IPS-18c (cell line): ENCODE results near the gene LINS1.

Experiments
- H3K4me3 ChIP-seq: 2 replicates; pipeline ENCODE4 v1.7.0; 2013; ENCODE audit warnings: low read depth, mild to moderate bottlenecking, low read length, moderate library complexity; ENCODE audit not compliant: insufficient read depth
- H3K9me3 ChIP-seq: one replicate; pipeline ENCODE4 v1.6.1; 2013; ENCODE audit warnings: mild to moderate bottlenecking, low read length, moderate library complexity; ENCODE audit not compliant: control insufficient read depth, insufficient read depth

Gene LINS1

GRCh38 chr15:100602064-100602822 lies at the start of gene LINS1, which contains the start of gene ASB7:
Gene LINS1 (minus strand): TSS chr15:100602184. CDS start chr15:100580842, 21,342 bp downstream.
Gene ASB7 (plus strand): TSS chr15:100602589. CDS start chr15:100612217, 9,628 bp downstream.
- Histone ChIP-seq H3K4me3 (peak within 1 kb of the TSS; percentile 88), H3K9me3 (no peaks in the 10 kb centered on the region)

GRCh38 chr15:100651253-100651652 lies 49.3 kb upstream of the LINS1 start:
- H3K9me3 ChIP-seq = no peaks in the 10 kb centered on the region
- no peak overlapping the region for H3K4me3 ChIP-seq

- Histone ChIP-seq H3K4me3 (no peak overlapping the region), H3K9me3 (no peaks in the 10 kb centered on the region)
Measured at GRCh38 chr15:100650685-100651084, 48.7 kb upstream of the LINS1 start.

- no peaks in the 10 kb centered on the region for H3K9me3 ChIP-seq
Measured at GRCh38 chr15:100648951-100649350, 47.0 kb upstream of the LINS1 start.

GRCh38 chr15:100645671-100646070 lies 43.7 kb upstream of the LINS1 start:
- H3K9me3 ChIP-seq = no peaks in the 10 kb centered on the region
- no peak overlapping the region for H3K4me3 ChIP-seq

More at GRCh38 chr15:100648951-100649350, 47.0 kb upstream of the LINS1 start:
- H3K4me3 ChIP-seq = no peak overlapping the region

- H3K9me3 ChIP-seq = no peaks in the 10 kb centered on the region
- no peak overlapping the region for H3K4me3 ChIP-seq
Measured at GRCh38 chr15:100642950-100643338, 41.0 kb upstream of the LINS1 start.

- Histone ChIP-seq H3K4me3 (no peak overlapping the region), H3K9me3 (no peaks in the 10 kb centered on the region)
Measured at GRCh38 chr15:100642213-100642949, 40.4 kb upstream of the LINS1 start.

GRCh38 chr15:100638177-100638730 lies 36.3 kb upstream of the LINS1 start:
- H3K4me3 ChIP-seq = no peak overlapping the region
- no peaks in the 10 kb centered on the region for H3K9me3 ChIP-seq

- Histone ChIP-seq H3K4me3 (no peak overlapping the region), H3K9me3 (no peaks in the 10 kb centered on the region)
Measured at GRCh38 chr15:100635406-100636071, 33.6 kb upstream of the LINS1 start.

- no peak overlapping the region for H3K4me3 ChIP-seq
- H3K9me3 ChIP-seq = no peaks in the 10 kb centered on the region
Measured at GRCh38 chr15:100633763-100634075, 31.7 kb upstream of the LINS1 start.

GRCh38 chr15:100631831-100632230 lies 29.8 kb upstream of the LINS1 start:
- no peak overlapping the region for H3K4me3 ChIP-seq

GRCh38 chr15:100628746-100629145 lies 26.8 kb upstream of the LINS1 start:
- Histone ChIP-seq H3K4me3 (no peak overlapping the region), H3K9me3 (no peaks in the 10 kb centered on the region)

More at GRCh38 chr15:100631831-100632230, 29.8 kb upstream of the LINS1 start:
- H3K9me3 ChIP-seq = no peaks in the 10 kb centered on the region

- H3K9me3 ChIP-seq = no peaks in the 10 kb centered on the region
- no peak overlapping the region for H3K4me3 ChIP-seq
Measured at GRCh38 chr15:100627789-100628395, 25.9 kb upstream of the LINS1 start.

GRCh38 chr15:100623301-100623700 lies 21.3 kb upstream of the LINS1 start:
- H3K4me3 ChIP-seq = no peak overlapping the region
- no peaks in the 10 kb centered on the region for H3K9me3 ChIP-seq

GRCh38 chr15:100616700-100617099 lies 14.7 kb upstream of the LINS1 start:
- H3K4me3 ChIP-seq = no peak overlapping the region
- H3K9me3 ChIP-seq = no peaks in the 10 kb centered on the region

GRCh38 chr15:100615801-100616200 lies 13.8 kb upstream of the LINS1 start:
- no peak overlapping the region for H3K4me3 ChIP-seq
- H3K9me3 ChIP-seq = no peaks in the 10 kb centered on the region

- Histone ChIP-seq H3K9me3 (no peaks in the 10 kb centered on the region), H3K4me3 (no peak overlapping the region)
Measured at GRCh38 chr15:100614918-100615317, 12.9 kb upstream of the LINS1 start.
